OCI-LY7 (cell line): ENCODE data around the gene MXD1.

Source experiments
- EZH2phosphoT487 ChIP-seq: fragments of 200-600 bp; sonication (generic); IDR thresholded peaks from 2 replicates; pipeline ENCODE4 v1.6.1; 2018; ENCODE audit warnings: low read depth, borderline replicate concordance, mild to moderate bottlenecking, mixed run types, antibody characterized with exemption, low read length, moderate library complexity, mixed read lengths
- TF ChIP-seq, protein P1 (sequence below): fragments of 200-600 bp; sonication (generic); conservative IDR thresholded peaks from 2 replicates; pipeline ENCODE4 v1.5.1; 2014; ENCODE audit warnings: mild to moderate bottlenecking, antibody characterized with exemption, low read length, moderate library complexity, mixed read lengths

DNA sequence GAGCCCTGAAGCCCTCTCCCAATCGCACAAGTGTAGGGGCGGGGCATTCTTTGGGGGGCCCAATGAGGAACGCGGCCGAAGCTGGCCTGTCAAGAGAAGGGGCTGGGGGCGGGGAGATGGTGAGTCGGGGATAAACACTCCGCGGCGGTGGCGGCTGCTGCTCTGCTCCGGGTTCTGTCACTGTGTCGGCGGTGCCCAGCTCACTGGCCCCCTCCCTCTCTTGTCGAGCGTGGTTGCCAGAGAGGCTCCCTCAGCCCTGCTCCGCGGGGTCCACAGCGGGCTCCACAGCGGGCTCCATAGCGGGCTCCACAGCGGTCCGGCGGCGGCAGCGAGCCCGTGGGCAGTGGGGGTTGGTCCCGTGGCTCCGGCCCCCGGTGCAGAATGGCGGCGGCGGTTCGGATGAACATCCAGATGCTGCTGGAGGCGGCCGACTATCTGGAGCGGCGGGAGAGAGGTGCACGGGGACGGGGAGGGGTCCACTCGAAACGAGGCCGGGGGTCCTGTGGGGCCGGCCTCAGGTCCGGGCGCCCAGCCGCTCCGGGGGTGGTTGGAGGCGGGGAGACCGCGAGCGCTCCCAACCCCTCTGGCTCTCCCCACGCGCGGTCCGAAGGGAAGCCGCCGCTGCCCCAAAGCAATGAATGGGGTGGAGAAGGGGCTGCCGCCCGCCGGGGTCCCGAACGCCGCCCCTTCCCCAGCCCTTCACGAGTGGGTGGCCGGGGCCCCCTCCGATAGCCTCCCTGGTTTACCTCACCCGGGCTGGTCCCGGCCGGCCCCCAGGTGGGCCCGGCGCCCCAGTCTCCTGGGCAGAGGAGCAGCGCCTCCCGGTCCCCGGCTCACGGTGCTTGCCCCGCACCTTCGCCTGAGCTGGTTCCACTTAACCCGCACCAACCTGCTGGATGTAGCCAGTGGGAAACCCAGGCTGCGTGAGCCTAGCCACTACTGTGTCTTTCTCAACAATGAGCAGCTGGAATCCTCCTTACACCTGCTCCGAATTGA, at the start of gene MXD1:
- TF ChIP-seq, protein P1, sequence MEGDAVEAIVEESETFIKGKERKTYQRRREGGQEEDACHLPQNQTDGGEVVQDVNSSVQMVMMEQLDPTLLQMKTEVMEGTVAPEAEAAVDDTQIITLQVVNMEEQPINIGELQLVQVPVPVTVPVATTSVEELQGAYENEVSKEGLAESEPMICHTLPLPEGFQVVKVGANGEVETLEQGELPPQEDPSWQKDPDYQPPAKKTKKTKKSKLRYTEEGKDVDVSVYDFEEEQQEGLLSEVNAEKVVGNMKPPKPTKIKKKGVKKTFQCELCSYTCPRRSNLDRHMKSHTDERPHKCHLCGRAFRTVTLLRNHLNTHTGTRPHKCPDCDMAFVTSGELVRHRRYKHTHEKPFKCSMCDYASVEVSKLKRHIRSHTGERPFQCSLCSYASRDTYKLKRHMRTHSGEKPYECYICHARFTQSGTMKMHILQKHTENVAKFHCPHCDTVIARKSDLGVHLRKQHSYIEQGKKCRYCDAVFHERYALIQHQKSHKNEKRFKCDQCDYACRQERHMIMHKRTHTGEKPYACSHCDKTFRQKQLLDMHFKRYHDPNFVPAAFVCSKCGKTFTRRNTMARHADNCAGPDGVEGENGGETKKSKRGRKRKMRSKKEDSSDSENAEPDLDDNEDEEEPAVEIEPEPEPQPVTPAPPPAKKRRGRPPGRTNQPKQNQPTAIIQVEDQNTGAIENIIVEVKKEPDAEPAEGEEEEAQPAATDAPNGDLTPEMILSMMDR, result no peak
- TF ChIP-seq EZH2phosphoT487, result no peak
